ENCODE data around the gene HOXB5. TPM values are rescaled to one million over a fixed set of nuclear protein-coding genes. Genes with fewer than 3 reads are reported as not detected.

The HOXB5 gene
- total and polyA plus RNA-seq, 12 donors = 0.12 to 10.5 (median 3.6) TPM

DNA sequence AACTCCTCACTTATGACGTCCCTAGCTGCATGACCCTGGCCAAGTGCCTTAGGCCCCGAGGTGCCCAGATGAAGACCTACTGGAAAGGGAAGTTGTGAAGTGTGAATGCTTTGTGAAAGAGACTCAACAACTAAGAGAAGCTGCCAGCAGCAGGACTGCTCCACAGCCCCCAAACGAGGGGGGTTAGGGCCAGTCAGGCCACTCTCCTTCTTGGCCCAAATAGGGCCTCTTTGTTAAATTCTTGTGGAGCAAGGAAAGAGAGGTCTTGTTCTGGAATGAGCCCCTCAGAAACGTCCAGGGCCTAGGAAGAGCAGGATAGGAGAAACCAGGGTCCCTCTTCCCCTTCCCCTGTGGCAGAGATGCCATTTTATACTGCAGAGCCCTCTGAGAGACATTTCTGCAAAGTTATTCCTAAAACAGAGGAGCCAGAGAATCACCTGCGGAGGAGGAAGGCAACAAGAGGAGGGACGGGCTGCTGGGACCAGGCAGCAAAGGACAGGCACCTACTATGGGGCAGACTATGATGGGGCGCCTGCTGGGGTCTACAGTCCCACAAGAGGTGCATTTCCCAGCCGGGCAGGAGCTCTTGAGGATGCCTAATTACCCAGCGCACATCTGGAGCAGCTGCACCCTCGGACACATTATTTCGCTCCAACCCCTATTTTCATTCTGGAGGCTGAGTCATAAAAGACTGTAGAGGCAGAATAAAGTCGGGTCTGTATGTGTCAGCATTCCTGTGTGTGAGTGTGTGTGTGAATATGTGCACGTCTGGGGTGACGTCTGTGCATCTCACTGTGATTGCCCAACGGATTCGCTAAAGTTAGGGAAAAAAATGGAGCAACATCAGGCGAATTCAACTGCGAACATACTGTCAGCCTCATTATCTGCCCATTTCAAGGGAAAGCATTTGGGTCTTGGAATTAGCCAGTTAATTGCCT is 44.0 kb upstream of the HOXB5 start:
- DNase-seq = no peak
- no peak for TF ChIP-seq CTCF (IDR thresholded peaks at IDR 0.05)
- Histone ChIP-seq H3K36me3 (replicated peaks in 1 of 2) (no peaks in the 10 kb centered on the region), H3K4me1 (replicated peaks in 1 of 2) (peaks cover 0 to 4% of the 10 kb centered on the region in 2 donors), H3K27ac (no peak overlapping the region), H3K9me3 (replicated peaks in 1 of 3) (no peaks in the 10 kb centered on the region), H3K27me3 (peaks cover 94% of the 10 kb centered on the region), H3K4me3 (no peak overlapping the region)
- 46 to 55% (median 50%) methylated on average over 12 to 18 of the region's 18 CpGs for WGBS, 4 donors
- intact Hi-C loops (cut with DNase I) = no loop called here

DNA sequence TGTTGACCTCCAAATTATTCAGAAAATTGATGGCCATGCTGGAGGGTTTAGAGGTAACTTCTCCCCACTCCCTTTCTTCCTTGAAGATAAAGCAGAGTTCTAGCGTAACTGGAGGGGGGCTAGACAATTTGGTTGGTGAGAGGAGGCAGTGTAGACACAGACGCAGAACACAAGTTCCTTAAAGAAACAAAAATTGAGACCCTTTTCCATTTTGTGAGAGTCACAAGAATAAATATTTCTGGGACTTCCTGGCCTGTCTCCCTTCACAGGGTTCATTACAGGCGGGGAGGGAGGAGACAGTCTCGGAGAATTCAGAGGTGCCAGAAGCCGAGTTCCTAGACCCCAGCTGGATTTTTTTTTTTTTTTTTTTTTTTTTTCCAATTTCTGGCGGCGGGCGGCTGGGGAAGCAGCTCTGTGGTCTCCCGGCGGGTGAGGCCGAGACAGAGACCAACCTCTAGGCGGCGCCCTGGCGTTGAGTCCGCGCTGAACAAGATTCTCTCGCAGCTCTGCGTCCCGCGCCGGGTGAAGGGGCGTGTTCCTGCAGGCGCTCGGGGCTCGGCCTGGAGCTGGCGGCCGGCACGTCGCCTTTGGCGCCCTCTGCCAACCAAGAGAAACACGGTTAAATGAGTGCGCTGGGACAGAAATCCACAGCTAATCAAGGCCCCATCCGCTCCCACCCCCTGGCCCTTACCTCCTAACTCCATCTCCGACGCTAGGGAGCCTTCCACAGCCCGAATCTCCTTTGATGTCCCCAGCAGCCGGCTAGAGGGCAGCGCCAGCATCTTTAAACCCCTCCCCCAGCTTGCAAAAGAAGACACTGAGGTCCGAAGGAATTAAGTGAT is 42.8 kb upstream of the HOXB5 start:
- Histone ChIP-seq H3K9me3 (replicated peaks in 1 of 3) (no peaks in the 10 kb centered on the region), H3K4me1 (replicated peaks in 1 of 2) (peaks cover 0 to 4% of the 10 kb centered on the region in 2 donors), H3K4me3 (no peak overlapping the region), H3K27me3 (peaks cover 94% of the 10 kb centered on the region), H3K36me3 (replicated peaks in 1 of 2) (no peaks in the 10 kb centered on the region), H3K27ac (no peak overlapping the region)
- DNase-seq = peak; percentile 66 to 81 (median 74)
- 4 to 10% (median 9%) methylated on average over 32 to 39 of the region's 39 CpGs for WGBS, 4 donors
- intact Hi-C loops (cut with DNase I) = no loop called here
- TF ChIP-seq CTCF (IDR thresholded peaks at IDR 0.05) = peak in 5 of 6 experiments; percentile 19 to 53 (median 25)
- TF ChIP-seq POLR2A (IDR thresholded peaks at IDR 0.05) = no peak

DNA sequence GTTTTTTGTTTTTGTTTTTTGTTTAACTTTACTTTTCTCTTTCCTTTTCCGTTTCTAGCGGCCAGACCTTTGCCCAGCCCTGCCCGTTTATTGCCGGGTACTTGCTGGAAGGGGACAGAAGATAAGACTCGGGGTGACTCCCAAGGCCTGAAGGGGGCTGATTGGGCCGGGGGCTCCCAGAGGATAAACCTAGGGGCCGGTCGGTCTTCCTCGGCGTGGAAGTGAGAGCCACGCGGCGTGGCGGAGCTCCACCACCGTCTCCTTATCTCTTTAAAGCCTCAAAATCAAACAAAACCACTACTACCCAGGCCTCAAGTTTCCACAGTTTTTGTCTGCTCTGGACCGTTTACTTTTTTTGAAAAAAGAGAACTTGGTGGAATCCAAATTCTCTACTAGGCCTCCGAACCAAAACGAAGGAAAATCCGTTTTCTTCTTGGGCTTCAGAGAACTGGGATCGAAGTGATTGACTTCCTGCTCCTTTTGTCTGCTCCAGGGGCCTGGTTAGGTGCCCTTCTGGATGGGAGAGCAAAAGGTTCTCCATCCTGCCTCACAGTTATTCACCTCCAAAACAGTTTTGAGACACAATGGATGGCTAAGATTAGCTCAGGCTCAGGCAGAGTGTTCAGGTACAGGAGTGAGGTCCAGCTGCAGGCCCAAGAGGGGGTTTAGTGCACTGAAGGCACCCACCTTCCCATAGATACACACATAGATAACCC is 41.1 kb upstream of the HOXB5 start:
- Histone ChIP-seq H3K27ac (no peak overlapping the region), H3K27me3 (peaks cover 93% of the 10 kb centered on the region), H3K9me3 (replicated peaks in 1 of 3) (no peaks in the 10 kb centered on the region), H3K36me3 (replicated peaks in 1 of 2) (no peaks in the 10 kb centered on the region), H3K4me3 (no peak overlapping the region), H3K4me1 (replicated peaks in 1 of 2) (peaks cover 0 to 4% of the 10 kb centered on the region in 2 donors)
- intact Hi-C loops (cut with DNase I) = no loop called here
- 42 to 48% (median 44%) methylated on average over 20 of the region's 20 CpGs for WGBS, 4 donors
- no peak for TF ChIP-seq POLR2A (IDR thresholded peaks at IDR 0.05)
- DNase-seq = no peak

GRCh38 chr17:48633266-48633677 is 39.7 kb upstream of the HOXB5 start:
- H3K27ac ChIP-seq = no peak overlapping the region
- peaks cover 0 to 4% of the 10 kb centered on the region in 2 donors for H3K4me1 ChIP-seq (replicated peaks in 1 of 2)
- TF ChIP-seq CTCF (IDR thresholded peaks at IDR 0.05) (no peak), POLR2A (IDR thresholded peaks at IDR 0.05) (no peak)
- no peaks in the 10 kb centered on the region for H3K36me3 ChIP-seq (replicated peaks in 1 of 2)
- H3K9me3 ChIP-seq (replicated peaks in 1 of 3) = no peaks in the 10 kb centered on the region
- intact Hi-C loops (cut with DNase I) = no loop called here
- peaks cover 99% of the 10 kb centered on the region for H3K27me3 ChIP-seq
- H3K4me3 ChIP-seq = no peak overlapping the region
- 27 to 36% (median 32%) methylated on average over 22 to 35 of the region's 35 CpGs for WGBS, 4 donors
- DNase-seq = peak in 1 of 7 donors; percentile 13
